ENCODE results near the gene IRS1.
A peak's percentile ranks its signal among the peaks of the same experiment; 100 is the strongest.

The IRS1 gene

GRCh38 chr2:226828191-226828590 lies 28.6 kb upstream of the IRS1 start:
- FAIRE-seq, result no peak
- no peak for DNase-seq (ENCODE audit: low spot score)

- FAIRE-seq, result no peak
- DNase-seq (ENCODE audit: low spot score), result no peak
Measured at GRCh38 chr2:226825056-226825455, 25.4 kb upstream of the IRS1 start.

GRCh38 chr2:226818930-226819329 lies 19.3 kb upstream of the IRS1 start:
- FAIRE-seq, result no peak
- DNase-seq (ENCODE audit: low spot score), result no peak

GRCh38 chr2:226813148-226813701 lies 13.6 kb upstream of the IRS1 start:
- DNase-seq (ENCODE audit: low spot score) (no peak), FAIRE-seq (no peak)

GRCh38 chr2:226803410-226803809 lies 3.8 kb upstream of the IRS1 start:
- FAIRE-seq, result no peak
- DNase-seq (ENCODE audit: low spot score), result no peak

- DNase-seq (ENCODE audit: low spot score) (peak; percentile 59), FAIRE-seq (peak; percentile 85)
Measured at GRCh38 chr2:226802573-226802972, 3.0 kb upstream of the IRS1 start.

GRCh38 chr2:226800941-226801784 lies 1.5 kb upstream of the IRS1 start:
- DNase-seq (ENCODE audit: low spot score) (peak; percentile 68), FAIRE-seq (peak; percentile 61)

- DNase-seq (ENCODE audit: low spot score) (no peak), FAIRE-seq (no peak)
Measured at GRCh38 chr2:226799976-226800940, 638 bp upstream of the IRS1 start.

- DNase-seq (ENCODE audit: low spot score), result no peak
- FAIRE-seq, result no peak
Measured at GRCh38 chr2:226798422-226799210, 1.0 kb downstream of the IRS1 start.

- DNase-seq (ENCODE audit: low spot score), result no peak
- FAIRE-seq, result no peak
Measured at GRCh38 chr2:226797989-226798421, 1.6 kb downstream of the IRS1 start.

GRCh38 chr2:226797289-226797988 lies 2.2 kb downstream of the IRS1 start:
- FAIRE-seq (no peak), DNase-seq (ENCODE audit: low spot score) (no peak)

GRCh38 chr2:226796840-226797288 lies 2.8 kb downstream of the IRS1 start:
- DNase-seq (ENCODE audit: low spot score), result no peak

GRCh38 chr2:226796012-226796839 lies 3.4 kb downstream of the IRS1 start:
- DNase-seq (ENCODE audit: low spot score), result no peak
- FAIRE-seq, result no peak

More at GRCh38 chr2:226796840-226797288, 2.8 kb downstream of the IRS1 start:
- no peak for FAIRE-seq

- DNase-seq (ENCODE audit: low spot score) (no peak), FAIRE-seq (no peak)
Measured at GRCh38 chr2:226795281-226796011, 4.2 kb downstream of the IRS1 start.

- peak; percentile 44 for DNase-seq (ENCODE audit: low spot score)
- FAIRE-seq, result no peak
Measured at GRCh38 chr2:226794751-226795171, 4.9 kb downstream of the IRS1 start.

GRCh38 chr2:226794196-226794661 lies 5.4 kb downstream of the IRS1 start:
- FAIRE-seq (no peak), DNase-seq (ENCODE audit: low spot score) (no peak)

GRCh38 chr2:226793646-226794045 lies 6.0 kb downstream of the IRS1 start:
- no peak for DNase-seq (ENCODE audit: low spot score)
- peak; percentile 11 for FAIRE-seq

- FAIRE-seq (no peak), DNase-seq (ENCODE audit: low spot score) (no peak)
Measured at GRCh38 chr2:226792155-226792881, 7.3 kb downstream of the IRS1 start.

Data from RCC 7860 (cell line).